Esophagus muscularis mucosa (tissue), 4 donors: ENCODE data around the gene ADH7.

Experiments
- CTCF ChIP-seq, 3 experiments: fragments of 200-600 bp in 2 of 3; fragments of 450-650 bp in 1 of 3; sonication (generic) in 2 of 3; IDR thresholded peaks; one replicate each; pipeline ENCODE4 v1.5.1; 2017 to 2019; ENCODE audit warnings: antibody characterized with exemption in 3 of 3, mild to moderate bottlenecking in 2 of 3, moderate library complexity in 1 of 3
- EP300 ChIP-seq: sonication (generic); formaldehyde crosslinking; IDR thresholded peaks from one replicate; pipeline ENCODE4 v1.6.1; 2017; ENCODE audit warnings: antibody characterized with exemption
- POLR2A ChIP-seq: fragments of 450-650 bp; IDR thresholded peaks from one replicate; pipeline ENCODE4 v1.6.1; 2017; ENCODE audit warnings: antibody characterized with exemption, moderate library complexity, mild to moderate bottlenecking, low read depth
- POLR2AphosphoS5 ChIP-seq, 2 donors: sonication (generic); formaldehyde crosslinking; IDR thresholded peaks; one replicate each; pipeline ENCODE4 v1.6.1; 2017; ENCODE audit warnings: antibody characterized with exemption in 2 of 2

- no peak for TF ChIP-seq POLR2A
- no peak for TF ChIP-seq CTCF (IDR thresholded peaks at IDR 0.05)
- TF ChIP-seq POLR2AphosphoS5 (IDR thresholded peaks at IDR 0.05): no peak
- TF ChIP-seq EP300: no peak
Measured at GRCh38 chr4:99437723-99438404, 2.7 kb upstream of the ADH7 start.
